Tibial nerve (tissue), 4 donors: ENCODE results near the gene CEP63. TPM values are rescaled to one million over a fixed set of nuclear protein-coding genes. Genes with fewer than 3 reads are reported as not detected.
A peak's percentile ranks its signal among the peaks of the same experiment; 100 is the strongest.

Source experiments
- DNase-seq, 2 donors: peaks; one replicate each; pipeline ENCODE4 v3.0.0-alpha.2; 2019; ENCODE audit warnings: low spot score in 2 of 2
- H3K27ac ChIP-seq, 4 donors: fragments of 200-600 bp; sonication (generic) in 3 of 4; one replicate each; pipeline ENCODE4 v1.5.1; 2017 to 2019; ENCODE audit warnings: mild to moderate bottlenecking in 1 of 4
- H3K27me3 ChIP-seq, 2 donors: fragments of 200-600 bp; sonication (generic) in 1 of 2; one replicate each; pipeline versions ENCODE4 v1.5.1 to v1.6.0; 2017 to 2019
- H3K36me3 ChIP-seq, 3 donors: fragments of 200-600 bp; sonication (generic); one replicate each; pipeline ENCODE4 v1.5.1; 2018 to 2019
- H3K4me1 ChIP-seq, 4 donors: fragments of 200-600 bp; sonication (generic) in 3 of 4; one replicate each; pipeline ENCODE4 v1.5.1; 2017 to 2019
- H3K4me3 ChIP-seq, 4 donors: fragments of 200-600 bp; sonication (generic) in 3 of 4; one replicate each; pipeline ENCODE4 v1.5.1; 2017 to 2019; ENCODE audit warnings: mild to moderate bottlenecking in 1 of 4, moderate library complexity in 1 of 4
- H3K9me3 ChIP-seq, 4 donors: fragments of 200-600 bp; sonication (generic) in 3 of 4; one replicate each; pipeline ENCODE4 v1.5.1; 2017 to 2019
- EP300 ChIP-seq, 2 donors: sonication (generic); formaldehyde crosslinking; IDR thresholded peaks; one replicate each; pipeline ENCODE4 v1.6.1; 2017; ENCODE audit warnings: antibody characterized with exemption in 2 of 2, mild to moderate bottlenecking in 1 of 2
- POLR2A ChIP-seq, 2 donors: fragments of 450-650 bp; IDR thresholded peaks; one replicate each; pipeline ENCODE4 v1.6.1; 2017; ENCODE audit warnings: antibody characterized with exemption in 2 of 2, mild to moderate bottlenecking in 2 of 2, moderate library complexity in 2 of 2
- whole genome bisulfite sequencing, 2 donors: methylation state at CpG; one replicate each; pipeline ENCODE4 v1.1.5; 2018; 5-methylcytosine and 5-hydroxymethylcytosine counted together
- total RNA-seq, 4 donors: library from RNA; depleted of rRNA; stranded (reverse); fragments of >200 nt; gene quantifications; one replicate each; pipeline ENCODE4 v1.1.0, GENCODE V29; 2016
- TF ChIP-seq, protein P1 (sequence below), 5 experiments: fragments of 200-600 bp in 3 of 5; fragments of 450-650 bp in 2 of 5; sonication (generic) in 3 of 5; IDR thresholded peaks; one replicate each; pipeline ENCODE4 v1.5.1; 2016 to 2019; ENCODE audit warnings: antibody characterized with exemption in 5 of 5, mild to moderate bottlenecking in 3 of 5, moderate library complexity in 2 of 5

The CEP63 gene
- total RNA-seq, 4 donors from 2014 or later, result 21.4 to 32.7 (median 27.8) TPM

DNA sequence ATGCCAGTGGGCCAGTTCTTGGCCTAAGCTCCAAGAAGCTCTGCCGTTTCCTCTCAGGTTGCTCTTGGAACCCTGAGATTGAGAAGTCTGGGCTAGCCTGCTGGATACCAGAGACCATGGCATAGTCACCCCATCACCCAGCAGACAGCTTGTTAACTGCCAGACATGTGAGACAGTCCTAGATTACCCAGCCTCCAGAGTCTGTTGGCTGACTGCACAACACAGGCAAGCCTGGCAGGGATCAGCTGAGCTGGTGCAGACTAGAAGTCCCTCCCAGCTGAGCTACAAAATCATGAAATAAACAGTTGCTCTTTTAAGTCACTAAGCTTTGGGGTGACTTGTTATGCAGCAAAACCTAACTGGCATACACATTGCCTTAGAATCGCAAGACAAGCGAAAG is 5.3 kb upstream of the CEP63 start:
- no peak for DNase-seq
- 94 to 98% methylated on average over 3 of the region's 3 CpGs for WGBS, 2 donors
- Histone ChIP-seq H3K4me3 (no peak overlapping the region), H3K27ac (no peak overlapping the region), H3K4me1 (peaks cover 0 to 39% (median 14%) of the 10 kb centered on the region in 4 donors), H3K9me3 (no peaks in the 10 kb centered on the region), H3K36me3 (peaks cover 0 to 68% (median 9%) of the 10 kb centered on the region in 3 donors), H3K27me3 (no peaks in the 10 kb centered on the region)
- TF ChIP-seq, protein P1, sequence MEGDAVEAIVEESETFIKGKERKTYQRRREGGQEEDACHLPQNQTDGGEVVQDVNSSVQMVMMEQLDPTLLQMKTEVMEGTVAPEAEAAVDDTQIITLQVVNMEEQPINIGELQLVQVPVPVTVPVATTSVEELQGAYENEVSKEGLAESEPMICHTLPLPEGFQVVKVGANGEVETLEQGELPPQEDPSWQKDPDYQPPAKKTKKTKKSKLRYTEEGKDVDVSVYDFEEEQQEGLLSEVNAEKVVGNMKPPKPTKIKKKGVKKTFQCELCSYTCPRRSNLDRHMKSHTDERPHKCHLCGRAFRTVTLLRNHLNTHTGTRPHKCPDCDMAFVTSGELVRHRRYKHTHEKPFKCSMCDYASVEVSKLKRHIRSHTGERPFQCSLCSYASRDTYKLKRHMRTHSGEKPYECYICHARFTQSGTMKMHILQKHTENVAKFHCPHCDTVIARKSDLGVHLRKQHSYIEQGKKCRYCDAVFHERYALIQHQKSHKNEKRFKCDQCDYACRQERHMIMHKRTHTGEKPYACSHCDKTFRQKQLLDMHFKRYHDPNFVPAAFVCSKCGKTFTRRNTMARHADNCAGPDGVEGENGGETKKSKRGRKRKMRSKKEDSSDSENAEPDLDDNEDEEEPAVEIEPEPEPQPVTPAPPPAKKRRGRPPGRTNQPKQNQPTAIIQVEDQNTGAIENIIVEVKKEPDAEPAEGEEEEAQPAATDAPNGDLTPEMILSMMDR (IDR thresholded peaks at IDR 0.05), result no peak
- TF ChIP-seq POLR2A (IDR thresholded peaks at IDR 0.05) (no peak), EP300 (IDR thresholded peaks at IDR 0.05) (no peak)

DNA sequence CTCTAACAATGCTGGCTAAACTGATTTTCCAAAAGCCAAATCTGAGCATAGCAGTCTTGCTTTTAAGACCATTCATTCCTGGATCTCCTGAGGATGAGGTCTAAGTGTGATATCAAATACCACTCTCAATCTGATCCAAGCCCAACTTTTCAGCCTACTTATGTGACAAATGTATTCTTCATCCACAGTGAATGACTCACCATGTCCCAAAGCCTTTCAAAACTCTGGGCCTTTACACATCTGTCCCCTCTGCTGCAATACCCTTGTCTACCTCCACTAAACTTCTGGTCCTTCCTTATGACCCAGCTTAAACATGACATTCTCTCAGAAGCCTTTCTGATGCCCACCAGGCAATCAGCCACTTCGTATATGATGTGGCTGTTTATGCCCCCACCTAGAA is 4.7 kb upstream of the CEP63 start:
- no peaks in the 10 kb centered on the region for H3K27me3 ChIP-seq
- no peak for DNase-seq
- H3K36me3 ChIP-seq, result peaks cover 0 to 62% (median 9%) of the 10 kb centered on the region in 3 donors
- H3K4me1 ChIP-seq, result peaks cover 0 to 36% (median 14%) of the 10 kb centered on the region in 4 donors
- no peak overlapping the region for H3K27ac ChIP-seq
- TF ChIP-seq EP300 (IDR thresholded peaks at IDR 0.05) (no peak), POLR2A (IDR thresholded peaks at IDR 0.05) (no peak)
- TF ChIP-seq, protein P1 (IDR thresholded peaks at IDR 0.05), result no peak
- no peak overlapping the region for H3K4me3 ChIP-seq
- WGBS, 2 donors, result 89 to 94% methylated on average over 1 of the region's 1 CpG
- H3K9me3 ChIP-seq, result no peaks in the 10 kb centered on the region

DNA sequence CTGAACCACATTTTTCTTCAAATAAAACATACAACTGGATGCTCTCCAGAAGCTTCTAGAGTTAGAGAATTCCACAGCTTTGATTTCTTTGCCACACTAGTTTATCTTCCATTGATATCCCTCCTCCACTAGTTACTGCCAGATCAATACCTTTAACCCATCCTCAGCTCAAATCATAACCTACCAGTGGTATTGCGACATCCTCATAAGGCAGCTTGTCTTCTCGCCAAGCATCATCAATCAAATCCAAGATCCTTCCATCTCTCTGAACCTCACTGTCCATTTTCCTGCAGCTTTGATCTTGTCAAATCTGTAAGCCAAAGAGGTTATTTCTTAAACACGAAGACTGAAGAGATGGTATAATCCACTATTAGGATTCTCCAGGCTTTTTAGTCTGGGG is 3.2 kb upstream of the CEP63 start:
- Histone ChIP-seq H3K27me3 (no peaks in the 10 kb centered on the region), H3K4me1 (peaks cover 0 to 34% (median 21%) of the 10 kb centered on the region in 4 donors), H3K9me3 (no peaks in the 10 kb centered on the region), H3K36me3 (peaks cover 0 to 47% (median 9%) of the 10 kb centered on the region in 3 donors), H3K4me3 (no peak overlapping the region), H3K27ac (no peak overlapping the region)
- WGBS, 2 donors, result 89 to 90% methylated on average over 3 of the region's 3 CpGs
- DNase-seq, result no peak
- TF ChIP-seq, protein P1 (IDR thresholded peaks at IDR 0.05), result no peak
- TF ChIP-seq POLR2A (IDR thresholded peaks at IDR 0.05) (no peak), EP300 (IDR thresholded peaks at IDR 0.05) (no peak)

DNA sequence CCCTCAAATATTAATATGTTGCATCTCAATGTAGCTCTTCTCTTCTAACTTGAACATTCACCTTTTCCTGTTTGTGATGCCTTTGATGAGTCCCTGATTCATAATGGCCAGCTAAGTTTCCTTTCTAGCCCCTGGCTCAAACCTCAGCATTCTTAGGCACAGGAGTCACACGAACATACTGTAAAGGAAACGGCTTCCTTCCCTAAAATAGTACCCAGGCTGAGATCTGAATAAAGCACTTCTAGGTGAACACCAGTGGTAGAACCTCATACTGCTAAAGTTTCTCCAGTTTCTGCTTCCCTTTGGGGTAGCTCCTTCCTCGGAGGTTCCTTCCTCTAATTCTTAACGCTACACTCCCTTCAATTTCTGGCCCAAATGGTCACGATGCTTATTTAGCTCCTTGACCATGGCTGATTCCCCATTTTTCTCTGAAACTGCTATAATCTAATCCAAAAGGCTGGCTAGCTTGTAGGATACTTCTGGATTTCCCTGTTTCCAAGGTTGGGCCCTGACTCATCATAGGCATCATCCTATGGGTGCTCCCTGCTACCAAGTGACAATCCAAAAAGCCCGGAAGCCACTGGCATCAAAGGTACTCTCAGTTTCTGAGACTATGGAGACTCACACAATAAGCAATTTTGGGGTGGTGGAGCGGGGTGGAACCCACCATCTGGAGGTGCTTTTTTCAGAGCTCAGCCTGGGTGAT is 2.5 kb upstream of the CEP63 start:
- peak overlapping the region in 2 of 4 donors; percentile 43 to 98 for H3K27ac ChIP-seq
- 78 to 82% methylated on average over 7 of the region's 7 CpGs for WGBS, 2 donors
- peaks cover 0 to 41% (median 24%) of the 10 kb centered on the region in 4 donors for H3K4me1 ChIP-seq
- H3K9me3 ChIP-seq, result no peaks in the 10 kb centered on the region
- peaks cover 0 to 40% (median 9%) of the 10 kb centered on the region in 3 donors for H3K36me3 ChIP-seq
- H3K27me3 ChIP-seq, result no peaks in the 10 kb centered on the region
- no peak overlapping the region for H3K4me3 ChIP-seq
- DNase-seq, result no peak
- TF ChIP-seq, protein P1 (IDR thresholded peaks at IDR 0.05), result no peak
- no peak for TF ChIP-seq POLR2A (IDR thresholded peaks at IDR 0.05)
- no peak for TF ChIP-seq EP300 (IDR thresholded peaks at IDR 0.05)

DNA sequence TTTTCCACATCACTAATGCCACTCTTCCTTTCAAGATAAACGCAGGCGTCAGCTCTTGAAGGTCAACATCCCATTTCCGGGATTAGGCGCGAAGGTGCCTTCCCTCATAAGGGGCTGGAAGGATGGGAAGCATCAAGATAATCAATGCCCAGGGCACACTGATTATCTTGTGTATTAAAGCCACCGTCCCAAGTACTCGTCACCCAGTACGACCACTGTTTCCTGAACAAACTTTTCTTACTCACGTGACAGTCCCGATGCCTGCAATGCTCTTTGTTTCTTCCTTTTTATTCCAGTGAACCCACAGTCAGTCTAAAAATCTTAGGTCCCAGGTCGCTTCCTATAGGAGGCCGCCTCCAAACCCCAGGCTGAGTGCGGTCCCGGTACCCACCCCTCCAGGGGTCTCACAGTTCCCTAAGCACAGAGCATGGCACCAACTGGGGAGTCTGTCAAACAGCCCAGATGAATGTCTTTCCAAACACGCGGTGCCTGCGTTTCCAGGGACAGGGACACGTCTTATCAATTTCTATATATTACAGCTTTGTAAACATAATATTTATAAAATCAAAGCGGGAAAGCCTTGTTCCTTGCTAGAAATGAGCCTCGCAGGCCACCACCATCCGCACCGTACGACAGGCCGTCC is 661 bp upstream of the CEP63 start:
- Histone ChIP-seq H3K36me3 (peaks cover 0 to 25% (median 9%) of the 10 kb centered on the region in 3 donors), H3K9me3 (no peaks in the 10 kb centered on the region), H3K4me3 (peak overlapping the region; percentile 79 to 98 (median 90)), H3K27ac (peak overlapping the region; percentile 94 to 99 (median 96)), H3K27me3 (no peaks in the 10 kb centered on the region), H3K4me1 (peaks cover 0 to 53% (median 24%) of the 10 kb centered on the region in 4 donors)
- DNase-seq, result peak; percentile 80 to 91
- TF ChIP-seq POLR2A (IDR thresholded peaks at IDR 0.05), result no peak
- TF ChIP-seq, protein P1 (IDR thresholded peaks at IDR 0.05), result no peak
- TF ChIP-seq EP300 (IDR thresholded peaks at IDR 0.05), result no peak
- WGBS, 2 donors, result 2% methylated on average over 24 of the region's 24 CpGs
